GM18861 (cell line): ENCODE measurements around the gene STK32B.

Experiments
- ATAC-seq: cut with Tn5 transposase; IDR thresholded peaks from one replicate; pipeline ENCODE4 v1.9.1; 2021; ENCODE audit not compliant: unreplicated experiment

Gene STK32B

DNA sequence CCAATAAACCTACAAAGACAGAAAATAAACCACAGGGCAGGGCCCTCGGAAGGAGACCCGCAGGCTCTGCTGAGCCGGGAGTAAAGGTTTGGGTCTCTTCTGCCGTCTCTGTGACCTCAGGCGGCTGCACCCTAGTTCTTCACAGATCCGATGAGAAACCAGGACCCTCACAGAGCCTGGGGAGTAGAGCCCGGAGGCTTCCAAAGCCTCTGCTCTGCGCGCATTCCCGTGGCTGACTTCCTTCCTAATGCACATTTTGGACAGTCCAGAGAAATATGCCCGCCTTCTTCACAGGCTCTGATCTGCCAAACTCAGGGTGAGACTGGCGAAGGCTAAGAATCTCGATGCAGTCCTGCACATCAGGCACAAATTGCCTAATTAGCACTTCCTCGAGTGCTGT, 411.6 kb downstream of the STK32B start:
- no peak for ATAC-seq

DNA sequence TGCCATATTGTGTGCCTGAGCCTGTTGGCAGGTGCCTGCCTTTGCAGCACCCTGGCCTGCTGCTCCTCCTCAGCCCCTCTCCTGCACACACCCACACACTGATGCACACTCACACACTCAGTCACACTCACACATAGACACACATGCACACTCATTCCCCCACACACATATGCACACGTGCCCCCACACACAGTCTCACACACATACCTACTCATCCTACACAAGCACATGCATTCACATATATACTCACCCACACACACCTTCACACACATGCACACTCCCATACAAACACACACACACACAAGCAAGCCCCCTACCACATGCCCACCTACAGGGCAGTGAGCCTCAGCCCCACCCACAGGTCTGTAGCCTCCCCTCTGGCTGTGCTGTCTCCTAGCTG, 412.1 kb downstream of the STK32B start:
- ATAC-seq: no peak

DNA sequence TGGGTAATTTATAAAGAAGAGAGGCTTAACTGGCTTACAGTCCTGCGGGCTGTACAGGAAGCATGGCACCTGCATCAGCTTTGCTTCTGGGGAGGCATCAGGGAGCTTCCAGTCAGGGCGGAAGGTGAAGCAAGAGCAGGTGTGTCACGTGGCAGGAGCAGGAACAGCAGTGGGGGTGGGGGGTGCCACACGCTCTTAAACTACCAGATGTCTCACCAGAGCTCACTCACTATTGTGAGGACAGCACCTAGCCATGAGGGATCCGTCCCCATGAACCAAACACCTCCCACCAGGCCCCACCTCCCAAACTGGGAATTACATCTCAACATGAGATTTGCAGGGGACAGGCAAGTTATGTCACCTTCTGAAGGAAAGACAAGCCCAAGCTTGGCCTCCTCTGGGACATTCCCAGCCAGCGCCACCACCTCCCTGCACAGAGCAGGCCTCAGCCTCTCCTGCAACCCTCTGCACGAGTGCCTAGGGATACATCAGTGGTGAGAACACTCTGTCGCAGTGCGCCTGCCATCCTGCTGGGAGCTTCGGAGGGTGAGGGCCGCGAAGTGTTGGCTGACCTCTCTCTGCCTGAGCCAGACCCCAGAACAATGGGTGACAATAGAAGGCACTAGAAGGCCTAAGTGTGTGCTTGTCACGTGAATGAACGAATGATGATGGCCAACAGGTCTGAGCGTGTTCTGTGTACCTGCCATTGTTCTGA, 412.8 kb downstream of the STK32B start:
- ATAC-seq: no peak

DNA sequence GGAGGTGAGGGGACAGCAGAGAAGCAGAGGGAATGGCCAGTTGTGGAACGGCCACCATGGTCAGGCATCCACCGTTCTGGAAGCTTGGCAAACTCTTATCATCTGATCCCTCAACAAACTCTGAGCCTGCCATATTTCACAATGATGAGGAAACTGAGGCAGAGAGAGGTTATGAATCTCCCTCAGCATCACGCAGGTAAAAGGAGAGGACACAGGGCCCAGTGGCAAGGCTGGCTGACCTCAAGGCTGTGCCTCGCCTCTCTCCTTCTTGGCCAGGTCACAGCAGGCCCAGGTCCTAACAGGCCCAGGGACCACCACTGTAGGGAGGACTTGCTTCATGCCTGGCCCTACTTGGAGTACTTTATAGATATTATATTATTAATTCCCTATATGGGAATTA, 414.2 kb downstream of the STK32B start:
- ATAC-seq: no peak

DNA sequence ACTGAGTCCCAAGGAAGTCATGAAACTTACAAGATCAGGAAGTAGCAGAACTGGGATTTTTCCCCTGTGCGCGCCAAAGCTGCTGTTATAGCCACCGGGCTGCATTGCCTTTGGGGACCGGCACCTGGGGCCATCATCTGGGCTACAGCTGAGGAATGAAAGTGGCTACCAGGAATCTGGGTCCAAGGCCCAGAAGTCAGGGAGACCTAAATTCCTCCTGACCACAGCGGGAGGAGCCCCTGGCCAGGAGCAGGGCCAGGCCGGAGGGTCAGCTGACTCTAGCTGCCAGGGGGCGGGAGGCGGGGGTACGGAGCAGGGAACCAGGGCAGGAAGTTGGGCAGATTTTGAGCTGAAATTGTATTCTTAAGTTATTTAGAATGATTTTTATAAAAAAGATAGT, 414.7 kb downstream of the STK32B start:
- ATAC-seq: no peak

DNA sequence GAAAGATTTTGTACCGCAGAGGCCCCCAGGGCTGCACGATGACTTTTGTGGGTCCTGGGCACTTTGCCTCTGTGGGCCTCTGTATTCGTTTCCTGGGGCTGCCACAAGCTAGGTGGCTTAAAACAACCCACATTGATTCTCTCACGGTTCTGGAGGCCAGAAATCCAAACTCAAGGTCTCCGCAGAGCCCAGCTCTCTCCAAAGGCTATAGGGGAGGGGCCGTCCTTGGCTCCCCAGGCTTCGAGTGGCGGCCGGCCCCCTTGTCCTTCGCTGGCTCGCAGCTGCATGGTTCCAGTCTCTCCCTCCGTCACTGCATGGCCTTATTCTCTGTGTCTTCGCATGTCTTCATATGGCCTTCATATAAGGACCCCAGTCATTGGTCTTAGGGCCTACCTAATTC, 415.8 kb downstream of the STK32B start:
- no peak for ATAC-seq

DNA sequence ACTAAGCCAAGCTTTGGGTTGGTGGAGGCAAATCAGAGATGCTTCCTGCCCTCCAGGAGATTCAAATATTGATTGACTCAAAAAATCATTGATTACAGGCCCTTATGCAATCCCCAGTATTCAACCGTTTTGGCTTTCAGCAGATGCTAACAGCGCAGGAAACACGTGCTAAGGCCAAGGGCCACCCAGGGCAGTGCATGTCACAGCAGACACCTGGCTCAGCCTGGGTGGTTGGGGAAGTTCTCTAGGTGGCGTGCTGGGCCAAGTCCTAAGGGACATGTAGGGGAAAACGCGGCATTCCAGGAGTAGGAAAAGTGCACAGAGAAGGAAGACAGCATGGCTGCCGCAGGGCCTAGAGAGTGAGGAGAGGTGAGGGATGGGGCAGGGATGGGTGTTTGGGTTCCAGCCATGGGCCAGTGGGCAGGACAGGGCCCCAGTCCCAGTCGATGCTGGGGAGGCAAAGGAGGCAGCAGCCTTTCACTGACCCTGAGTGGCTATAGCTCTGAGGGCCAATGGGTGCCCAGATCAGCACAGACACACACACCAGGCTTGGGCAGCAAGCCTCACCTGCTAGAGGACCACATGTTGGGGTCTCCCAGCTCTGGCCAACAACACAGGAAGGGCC, 418.0 kb downstream of the STK32B start:
- no peak for ATAC-seq

DNA sequence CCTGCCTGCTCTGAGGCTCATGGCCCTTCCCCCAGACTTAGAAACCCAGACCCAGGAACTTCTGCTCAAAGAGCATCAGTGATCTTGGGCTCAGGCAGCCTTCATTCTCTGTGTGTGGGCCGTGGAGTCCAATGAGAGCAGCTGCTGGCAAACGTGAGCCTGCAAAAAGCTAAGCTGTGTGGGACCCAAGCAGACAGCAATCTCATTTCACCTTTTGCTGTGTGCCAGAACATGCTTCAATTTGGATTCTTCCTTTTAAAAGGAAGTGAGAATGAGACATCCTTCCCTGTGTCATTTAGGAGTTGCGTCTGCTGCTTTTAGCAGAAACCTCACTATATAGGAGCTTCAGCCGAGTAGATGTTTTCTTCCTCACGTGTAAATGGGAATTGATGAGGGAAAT, 418.6 kb downstream of the STK32B start:
- no peak for ATAC-seq

DNA sequence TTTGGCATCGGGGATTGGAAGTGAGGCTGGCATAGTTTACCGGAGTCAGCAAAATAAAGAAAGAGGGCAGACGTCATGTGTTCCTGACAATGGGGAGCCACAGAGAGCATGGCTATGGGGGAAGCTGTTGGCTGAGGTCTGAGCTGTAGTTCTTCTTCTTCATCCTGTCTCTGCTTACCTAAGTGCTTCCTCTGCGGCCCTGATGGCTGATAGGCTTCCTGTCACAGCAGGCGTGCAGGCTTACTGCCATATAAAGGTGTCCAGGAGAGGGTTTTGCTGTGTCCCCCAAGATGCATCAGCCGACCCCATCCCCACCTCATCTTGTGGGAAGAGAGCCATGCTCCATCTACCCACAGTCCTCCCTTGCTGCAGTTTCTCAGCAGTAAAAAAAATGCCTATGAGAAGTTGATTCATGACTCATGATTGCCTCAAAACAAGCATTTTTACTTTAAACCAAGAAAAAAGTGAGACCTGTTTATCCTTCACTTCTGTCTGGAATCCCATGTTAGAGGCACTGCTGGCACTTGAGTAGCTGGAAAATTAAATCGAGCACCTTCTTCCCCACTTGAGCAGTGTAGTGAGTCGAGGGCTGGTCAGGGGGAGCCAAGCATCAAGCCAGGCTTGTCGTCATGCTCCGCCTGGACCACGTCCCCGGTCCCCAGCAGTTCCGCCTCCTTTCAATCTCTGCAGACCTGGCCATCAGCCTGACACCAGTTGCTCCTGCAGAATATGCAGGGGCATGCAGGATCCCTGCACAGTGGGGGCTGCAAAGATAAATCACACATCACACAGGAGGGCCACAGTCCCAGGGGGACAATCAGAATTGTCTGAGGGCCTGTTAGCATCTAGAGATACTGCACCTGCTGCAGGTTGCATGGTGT, 419.3 kb downstream of the STK32B start:
- no peak for ATAC-seq

DNA sequence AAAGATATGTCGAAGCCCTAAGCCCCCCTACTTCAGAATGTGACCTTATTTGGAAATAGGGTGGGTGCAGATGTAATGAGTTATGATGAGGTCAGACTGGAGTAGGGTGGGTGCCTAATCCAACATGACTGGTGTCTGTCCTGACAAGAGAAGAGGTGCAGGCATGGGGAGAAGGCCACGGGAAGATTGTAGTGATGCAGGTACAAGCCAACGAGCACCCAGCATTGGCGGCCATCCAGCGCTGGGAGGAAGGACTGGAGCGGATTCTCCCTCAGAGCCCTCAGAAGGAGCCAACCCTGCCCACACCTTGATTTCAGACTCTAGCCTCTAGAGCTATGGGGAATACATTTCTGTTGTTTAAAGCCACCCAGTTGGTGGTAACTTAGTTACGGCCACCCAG, 419.9 kb downstream of the STK32B start:
- no peak for ATAC-seq

DNA sequence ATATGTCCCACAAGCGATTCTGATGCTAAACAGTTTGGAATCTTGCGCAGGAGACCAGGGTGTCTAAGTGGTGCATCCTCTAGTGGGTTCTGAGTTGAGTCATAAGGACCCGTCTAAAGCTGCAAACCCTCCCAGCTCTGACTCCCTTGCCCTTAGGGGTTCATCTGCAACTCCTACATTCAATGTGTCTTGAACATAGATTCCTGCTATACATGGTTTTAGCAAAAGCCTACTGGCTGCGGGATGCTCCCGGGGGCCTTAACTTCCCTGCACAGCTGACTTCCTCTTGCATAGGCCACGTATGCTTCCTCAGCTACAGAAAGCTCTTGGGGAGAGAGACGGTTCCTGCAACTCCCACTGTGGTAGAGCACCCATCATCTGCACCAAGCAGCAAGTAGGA, 420.4 kb downstream of the STK32B start:
- no peak for ATAC-seq

DNA sequence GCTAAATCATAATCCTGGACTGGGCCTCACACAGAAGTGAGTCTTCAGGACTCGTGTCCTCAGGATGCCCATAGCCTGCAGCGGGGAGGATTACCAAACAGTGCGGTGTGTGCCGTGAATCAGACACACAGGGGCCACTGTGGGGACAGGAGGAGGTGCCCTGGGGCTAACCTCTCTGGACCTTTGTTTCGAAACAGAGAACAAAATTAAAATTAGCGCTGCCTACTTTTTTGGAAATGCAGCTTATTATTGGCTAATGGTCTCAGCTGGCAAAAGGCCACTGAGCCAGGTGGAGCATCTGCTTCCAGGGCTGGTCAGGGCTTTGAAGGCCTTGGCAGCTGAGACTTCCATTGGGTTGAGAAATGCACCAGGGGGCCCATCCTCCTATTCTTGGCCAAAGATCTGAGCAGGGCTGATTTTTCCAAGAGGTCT, 420.9 kb downstream of the STK32B start:
- no peak for ATAC-seq

DNA sequence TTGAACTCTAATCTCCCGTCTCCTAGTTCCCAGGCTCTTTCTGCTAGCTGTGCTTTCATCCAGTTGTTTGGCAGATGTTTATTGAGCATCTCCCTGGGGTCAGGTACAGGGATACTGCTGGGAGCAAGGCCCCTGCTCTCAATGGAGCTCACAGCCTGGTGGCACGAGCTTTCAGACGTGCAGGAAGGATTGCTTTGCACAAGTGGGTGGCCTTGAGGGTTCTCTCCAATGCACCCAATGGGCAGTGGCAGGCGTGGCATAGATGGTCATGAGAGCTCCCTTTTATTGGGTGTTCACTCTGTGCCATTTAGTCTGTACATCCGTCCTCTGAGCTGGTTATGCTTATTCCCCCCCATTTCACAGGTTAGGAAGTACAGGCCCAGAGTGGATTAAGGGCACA, 421.8 kb downstream of the STK32B start:
- no peak for ATAC-seq

DNA sequence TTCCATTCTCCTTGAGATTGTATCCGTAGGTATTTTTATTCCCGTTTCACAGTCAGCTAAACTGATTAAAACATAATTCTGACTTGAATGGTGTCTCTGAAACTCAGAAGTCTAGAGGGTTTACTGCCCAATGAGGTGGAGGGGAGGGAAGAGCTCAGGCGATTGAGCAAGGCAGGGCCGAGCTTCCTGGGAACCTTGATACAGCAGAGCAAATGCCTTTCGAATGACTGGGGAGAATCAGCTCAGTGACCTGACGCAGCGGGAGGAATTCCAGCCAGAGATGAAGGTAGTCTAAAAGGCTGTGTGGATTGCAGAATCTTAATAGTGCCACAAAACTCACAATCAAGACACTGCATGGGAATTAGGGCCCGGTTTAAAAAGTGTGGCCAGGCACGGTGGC, 423.5 kb downstream of the STK32B start:
- ATAC-seq: no peak

DNA sequence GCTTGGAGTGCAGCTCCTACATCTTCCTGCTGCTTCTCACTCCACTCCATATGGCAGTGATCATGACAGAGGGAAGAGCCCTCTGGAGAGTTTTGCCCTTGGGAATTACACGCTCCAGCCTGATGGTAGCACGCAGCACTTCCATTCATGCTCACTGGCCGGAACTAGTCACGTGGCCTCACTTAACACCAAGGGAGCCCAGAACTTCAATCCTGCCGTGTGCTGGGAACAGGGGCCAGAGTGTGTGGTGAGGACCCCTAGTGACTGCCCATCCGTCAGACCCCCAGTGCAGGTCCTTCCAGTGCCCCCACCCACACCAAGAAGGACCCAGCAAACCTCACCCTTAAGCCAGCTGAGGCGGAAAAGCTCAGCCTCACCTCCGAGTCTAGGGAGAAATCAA, 426.3 kb downstream of the STK32B start:
- ATAC-seq: no peak

DNA sequence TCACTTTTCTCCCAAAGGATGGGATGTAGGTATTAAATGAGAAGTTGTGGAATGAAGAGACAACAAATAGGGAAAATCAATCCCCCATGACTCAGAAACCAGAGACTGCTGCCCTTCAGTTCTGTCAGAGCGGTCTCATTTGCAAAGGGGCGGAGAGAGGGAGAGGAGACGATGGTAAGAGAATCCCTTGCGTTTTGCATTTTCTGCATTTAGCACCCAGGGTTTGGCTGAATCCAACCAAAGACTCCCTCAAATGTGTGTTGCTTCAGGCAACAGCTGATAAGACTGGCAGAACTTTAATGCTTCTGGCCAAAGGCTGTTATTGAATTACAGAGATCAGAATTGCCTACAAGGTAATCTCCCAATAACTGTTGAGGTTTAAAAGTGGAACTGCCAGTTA, 426.9 kb downstream of the STK32B start:
- no peak for ATAC-seq

DNA sequence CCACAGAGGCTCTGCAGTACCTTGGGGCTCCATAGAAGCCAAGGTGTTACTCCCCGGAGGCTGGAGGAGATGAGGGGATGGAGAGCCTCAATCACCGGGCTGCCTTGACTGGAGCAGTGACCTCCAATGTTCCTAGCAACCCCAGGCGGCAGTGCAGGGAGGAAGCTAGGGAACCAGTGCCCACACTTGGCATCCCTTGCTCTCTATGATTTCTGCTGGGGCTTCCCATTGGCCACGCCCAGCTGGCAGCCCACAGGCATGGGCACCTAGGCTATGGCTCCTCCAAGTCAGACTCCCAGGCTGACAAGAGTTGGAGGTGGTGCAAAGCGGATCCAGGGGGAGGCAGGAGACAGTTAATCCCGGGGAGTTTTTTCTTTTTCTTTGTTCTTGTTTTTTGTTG, 427.4 kb downstream of the STK32B start:
- no peak for ATAC-seq

DNA sequence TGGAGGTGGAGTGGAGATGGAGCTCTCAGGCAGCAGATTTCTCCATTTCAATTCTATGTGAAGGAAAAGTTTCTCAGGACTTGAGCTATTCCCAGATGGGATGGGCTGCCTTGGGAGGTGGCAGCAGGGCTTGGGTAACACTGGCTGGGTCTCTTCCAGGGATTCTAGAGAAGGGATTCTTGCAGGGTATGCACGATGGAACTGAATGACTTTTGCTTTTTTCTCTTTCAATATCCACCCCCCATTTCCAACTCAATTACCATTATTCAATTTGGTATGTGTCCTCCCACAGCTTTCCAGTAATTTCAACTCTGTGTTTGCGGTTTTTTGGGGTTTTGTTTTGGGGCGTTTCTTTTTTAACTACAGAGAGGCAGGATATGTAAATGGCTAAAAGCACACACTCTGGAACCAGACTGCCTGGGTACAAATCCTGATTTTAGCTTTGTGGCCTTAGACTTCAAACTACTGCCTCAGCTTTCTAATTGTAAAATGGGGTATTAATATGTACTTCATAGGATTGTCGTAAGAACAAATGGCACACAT, 428.3 kb downstream of the STK32B start:
- ATAC-seq: no peak

DNA sequence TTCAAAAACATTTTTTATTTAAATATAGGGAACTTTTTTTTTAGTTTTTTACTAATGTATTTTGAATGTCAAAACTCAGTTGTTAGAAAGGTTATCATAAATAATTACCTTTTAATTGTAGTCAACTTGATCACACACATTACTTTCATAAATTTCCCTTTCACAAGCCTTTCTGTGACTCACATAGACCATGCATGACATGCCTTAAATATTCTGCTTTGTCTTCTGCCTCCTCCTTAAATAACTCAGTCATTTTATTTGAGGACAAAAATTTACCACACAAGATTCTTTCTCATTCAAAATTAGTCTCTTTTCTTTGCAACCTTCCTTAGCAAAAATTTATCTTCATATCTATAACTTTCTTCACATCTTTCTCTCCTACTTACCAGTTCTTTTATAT, 437.1 kb downstream of the STK32B start:
- no peak for ATAC-seq

DNA sequence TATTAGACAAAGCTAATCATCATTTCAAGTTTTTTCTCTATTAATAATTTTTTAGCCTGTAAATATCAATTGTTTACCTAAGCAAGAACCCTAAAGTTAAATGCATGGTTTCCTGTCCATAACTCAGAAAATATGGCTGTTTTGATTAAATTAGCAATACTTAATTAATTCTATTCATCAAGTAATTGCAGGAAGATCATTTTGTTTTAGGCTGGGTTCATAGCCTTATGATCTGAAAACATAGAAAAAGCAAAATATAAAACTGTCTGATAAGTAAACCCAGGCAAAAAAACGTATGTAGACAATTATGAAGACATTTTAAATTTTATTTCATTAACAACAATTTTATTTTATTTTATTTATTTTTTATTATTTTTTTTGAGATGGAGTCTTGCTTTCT, 438.0 kb downstream of the STK32B start:
- ATAC-seq: no peak

DNA sequence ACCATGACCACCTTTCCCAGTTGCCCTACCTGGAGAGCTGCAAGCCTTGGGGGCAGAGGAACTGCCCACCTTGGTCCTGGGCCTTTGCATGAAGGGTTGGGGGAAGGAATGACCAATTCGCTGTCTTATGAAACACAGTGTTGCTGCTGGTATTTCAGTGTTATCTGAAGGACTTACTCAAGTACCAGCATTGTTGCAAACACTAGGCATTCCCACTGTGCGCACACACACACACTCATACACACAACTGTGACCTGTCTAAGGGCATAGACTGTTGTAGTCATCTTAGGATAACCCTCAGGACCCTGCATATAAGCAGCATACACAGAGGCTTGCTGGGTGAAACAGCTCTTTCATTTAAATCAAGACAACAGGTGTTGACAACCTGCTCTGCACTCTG, 446.2 kb downstream of the STK32B start:
- no peak for ATAC-seq

DNA sequence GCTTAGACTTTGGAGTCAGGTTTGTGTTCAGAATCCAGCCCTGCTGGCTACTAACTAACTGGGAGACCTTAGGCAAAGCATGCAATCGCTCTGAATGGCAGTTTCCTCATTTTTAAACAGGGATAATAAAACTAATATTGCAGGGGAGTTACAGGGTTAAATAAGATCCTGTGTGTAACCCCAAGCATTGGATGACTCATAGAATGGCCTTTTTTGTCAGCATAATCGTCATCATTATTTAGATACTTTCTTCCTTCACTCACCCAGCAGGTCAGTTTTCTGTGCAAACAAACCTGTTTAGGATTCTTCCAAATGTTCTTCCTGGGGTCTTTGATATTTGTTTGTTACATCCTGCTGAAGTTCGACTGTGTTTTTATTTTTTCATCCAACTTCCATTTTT, 448.9 kb downstream of the STK32B start:
- ATAC-seq: no peak
